K562 treated with DMSO at 1 percent for 12 hours (cell line): ENCODE measurements around the gene WDR82. TPM values are rescaled to one million over a fixed set of nuclear protein-coding genes. Genes with fewer than 3 reads are reported as not detected.

Experiments used
- total RNA-seq: library from RNA; unstranded; fragments of 300-600 nt; gene quantifications from 2 replicates; pipeline ENCODE4 v1.2.3, GENCODE V29; 2022; ENCODE audit not compliant: insufficient read depth

Gene WDR82, protein sequence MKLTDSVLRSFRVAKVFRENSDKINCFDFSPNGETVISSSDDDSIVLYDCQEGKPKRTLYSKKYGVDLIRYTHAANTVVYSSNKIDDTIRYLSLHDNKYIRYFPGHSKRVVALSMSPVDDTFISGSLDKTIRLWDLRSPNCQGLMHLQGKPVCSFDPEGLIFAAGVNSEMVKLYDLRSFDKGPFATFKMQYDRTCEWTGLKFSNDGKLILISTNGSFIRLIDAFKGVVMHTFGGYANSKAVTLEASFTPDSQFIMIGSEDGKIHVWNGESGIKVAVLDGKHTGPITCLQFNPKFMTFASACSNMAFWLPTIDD
- 14.2 and 36.3 TPM in 2 replicates for total RNA-seq

DNA sequence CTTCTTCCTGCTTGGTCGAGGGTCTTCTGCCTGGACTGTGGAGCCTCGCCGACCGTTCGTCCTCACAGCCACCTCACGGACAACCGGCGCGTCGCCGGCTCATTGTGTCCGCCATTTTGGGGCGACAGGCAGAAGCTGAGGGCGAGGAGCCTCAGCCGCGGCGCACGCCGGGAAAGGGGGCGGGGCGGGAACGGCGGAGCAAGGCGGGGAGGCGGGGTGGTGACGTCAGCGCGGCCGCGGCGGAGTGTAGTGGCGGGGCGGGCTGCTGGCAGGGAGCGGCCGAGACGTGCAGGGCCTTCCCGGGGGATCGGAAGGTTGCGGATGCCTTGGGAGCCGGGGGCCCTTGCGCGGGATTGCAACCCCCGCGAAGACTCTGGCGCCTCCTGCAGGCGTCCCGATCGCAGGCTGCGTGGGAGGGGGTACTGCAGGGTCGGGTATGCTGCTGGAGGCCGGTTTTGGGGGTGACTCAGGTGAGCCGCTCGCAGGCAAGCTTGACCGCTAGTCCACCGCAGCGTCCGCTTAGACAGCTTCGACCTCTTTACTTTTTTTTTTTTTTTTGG lies at the start of gene WDR82:
TSS of gene WDR82 (minus strand) at position 140 of the 560 bp plus-strand sequence. CDS start 288 bp downstream, outside the sequence.

DNA sequence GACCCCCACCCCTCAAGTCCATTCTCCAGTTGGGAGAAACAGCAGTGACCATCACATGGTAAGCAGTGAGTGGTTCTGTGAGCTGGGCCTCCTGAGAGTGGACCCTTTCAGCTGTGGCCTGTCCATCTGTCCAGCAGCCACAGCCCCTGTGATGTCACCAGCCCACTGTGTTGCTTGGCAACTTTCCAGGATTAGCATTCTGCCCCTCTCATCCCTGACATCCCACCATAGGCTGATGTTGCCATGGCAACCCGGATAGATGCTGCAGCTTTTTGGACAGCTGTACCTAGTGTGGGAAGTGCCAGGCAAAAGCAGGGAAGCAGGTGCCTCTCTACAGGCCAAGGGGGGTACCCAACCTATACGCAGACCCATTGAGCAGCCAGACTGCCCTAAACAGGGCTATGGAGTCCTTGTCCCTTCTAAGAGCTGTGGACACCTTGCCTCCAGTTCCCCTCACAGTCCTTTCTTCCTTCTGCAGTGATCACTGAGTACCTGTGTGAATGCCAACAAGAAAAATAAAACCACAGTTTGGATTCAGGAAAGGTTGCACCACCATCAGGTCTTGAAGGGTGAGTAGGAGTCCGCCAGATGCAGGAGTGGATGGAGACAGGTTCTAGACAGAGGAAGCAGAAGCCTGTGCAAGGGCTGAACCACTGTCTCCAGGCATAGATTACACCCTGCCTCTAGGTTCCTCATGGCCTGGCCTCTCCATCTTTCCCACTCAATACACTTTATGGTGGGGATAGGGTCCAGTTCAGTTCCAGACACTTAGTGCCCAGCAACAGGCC lies 37.7 kb upstream of the WDR82 start, which contains the start of gene DNAH1:
TSS of gene DNAH1 (plus strand) at position 343 of the 788 bp plus-strand sequence. CDS start 6,124 bp downstream, outside the sequence.

DNA sequence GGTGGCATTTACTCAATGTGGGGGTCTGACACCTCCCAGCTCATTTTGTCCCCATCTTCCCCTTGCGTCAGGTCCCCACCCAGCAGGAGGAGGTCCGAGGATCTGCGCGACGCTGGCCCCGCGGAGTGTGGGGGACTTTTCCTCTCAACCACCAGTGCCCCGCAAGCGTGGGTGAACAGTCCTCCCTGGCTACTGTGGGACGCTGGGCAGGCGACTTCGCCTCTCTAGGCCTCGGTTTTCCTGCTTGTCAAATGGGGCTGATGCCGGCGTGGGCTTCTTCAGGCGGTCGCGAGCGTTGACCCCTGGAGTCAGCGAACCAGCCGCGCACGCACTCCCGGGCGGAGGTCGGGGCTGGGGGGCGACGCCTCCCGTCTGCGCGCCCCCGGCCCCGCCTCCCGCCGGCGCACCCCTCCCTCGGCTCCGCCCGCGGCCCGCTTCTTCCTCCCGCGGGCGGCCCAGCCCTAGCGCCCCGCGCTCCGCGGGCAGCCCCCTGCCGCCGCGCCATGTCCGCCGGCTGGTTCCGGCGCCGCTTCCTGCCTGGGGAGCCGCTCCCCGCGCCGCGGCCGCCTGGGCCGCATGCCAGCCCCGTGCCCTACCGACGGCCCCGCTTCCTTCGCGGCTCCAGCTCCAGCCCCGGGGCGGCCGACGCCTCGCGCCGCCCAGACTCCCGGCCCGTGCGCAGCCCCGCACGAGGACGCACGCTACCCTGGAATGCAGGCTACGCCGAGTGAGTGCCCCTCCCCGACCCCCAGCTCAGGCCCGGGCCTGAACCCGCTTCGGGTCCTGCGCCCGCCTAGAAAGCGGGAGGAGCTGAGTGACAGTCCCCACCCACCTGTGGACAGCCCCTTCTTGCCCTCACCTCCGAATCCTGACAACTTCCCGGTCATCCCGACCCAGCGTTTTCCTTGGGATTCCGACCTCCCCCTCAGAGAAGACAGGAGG lies 32.9 kb downstream of the WDR82 start, which contains the start of gene PPM1M:
TSS of gene PPM1M (plus strand) at position 438 of the 942 bp plus-strand sequence. CDS start at position 504, 66 bp downstream.

DNA sequence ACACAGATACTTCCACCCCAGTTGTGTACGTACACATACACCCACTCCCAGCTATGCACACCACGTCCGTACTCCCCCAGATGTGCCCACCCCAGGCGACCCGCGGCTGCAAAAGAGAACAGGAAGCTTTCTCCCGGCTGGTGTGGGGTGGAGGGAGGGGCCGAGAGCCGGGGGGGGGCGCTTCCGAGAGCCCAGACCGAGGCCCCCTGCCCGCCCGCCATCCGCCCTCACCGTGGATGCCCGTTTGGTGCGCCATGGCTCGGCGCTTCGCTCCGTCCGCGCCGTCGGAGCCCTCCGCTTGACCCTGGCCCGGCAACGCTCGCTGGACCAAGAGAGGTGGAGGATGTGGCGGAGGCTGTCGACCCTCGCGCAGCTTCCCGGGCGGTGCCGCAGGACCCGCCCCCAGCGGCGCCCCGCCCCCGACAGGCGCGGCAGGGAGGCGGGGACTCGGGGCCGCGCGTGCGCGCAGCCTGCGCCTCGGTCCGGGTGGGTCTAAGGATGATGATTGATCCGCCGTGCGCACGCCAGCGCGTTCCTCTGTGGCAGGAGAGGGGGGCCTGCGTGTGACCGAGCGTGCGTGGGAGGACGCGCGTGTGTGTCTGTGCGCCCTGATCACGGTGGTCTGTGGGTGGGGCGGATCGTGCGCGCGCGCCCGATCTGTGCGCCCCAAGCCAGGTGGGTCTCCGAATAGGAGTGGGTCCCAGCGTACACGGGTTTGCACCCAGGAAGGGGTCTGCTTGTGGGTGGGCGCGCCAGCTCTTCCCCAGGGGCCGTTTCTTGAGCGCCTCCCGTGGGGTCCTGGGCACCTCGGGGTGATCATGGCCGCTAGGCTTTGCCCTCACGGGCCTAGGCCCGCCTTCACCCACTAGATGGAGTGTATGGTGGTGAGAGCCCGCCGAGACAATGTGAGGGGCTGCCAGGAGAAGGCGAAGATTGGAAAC lies 39.4 kb downstream of the WDR82 start, which contains the start of gene TWF2:
TSS of gene TWF2 (minus strand) at position 398 of the 941 bp plus-strand sequence. CDS start at position 256, 142 bp downstream.

DNA sequence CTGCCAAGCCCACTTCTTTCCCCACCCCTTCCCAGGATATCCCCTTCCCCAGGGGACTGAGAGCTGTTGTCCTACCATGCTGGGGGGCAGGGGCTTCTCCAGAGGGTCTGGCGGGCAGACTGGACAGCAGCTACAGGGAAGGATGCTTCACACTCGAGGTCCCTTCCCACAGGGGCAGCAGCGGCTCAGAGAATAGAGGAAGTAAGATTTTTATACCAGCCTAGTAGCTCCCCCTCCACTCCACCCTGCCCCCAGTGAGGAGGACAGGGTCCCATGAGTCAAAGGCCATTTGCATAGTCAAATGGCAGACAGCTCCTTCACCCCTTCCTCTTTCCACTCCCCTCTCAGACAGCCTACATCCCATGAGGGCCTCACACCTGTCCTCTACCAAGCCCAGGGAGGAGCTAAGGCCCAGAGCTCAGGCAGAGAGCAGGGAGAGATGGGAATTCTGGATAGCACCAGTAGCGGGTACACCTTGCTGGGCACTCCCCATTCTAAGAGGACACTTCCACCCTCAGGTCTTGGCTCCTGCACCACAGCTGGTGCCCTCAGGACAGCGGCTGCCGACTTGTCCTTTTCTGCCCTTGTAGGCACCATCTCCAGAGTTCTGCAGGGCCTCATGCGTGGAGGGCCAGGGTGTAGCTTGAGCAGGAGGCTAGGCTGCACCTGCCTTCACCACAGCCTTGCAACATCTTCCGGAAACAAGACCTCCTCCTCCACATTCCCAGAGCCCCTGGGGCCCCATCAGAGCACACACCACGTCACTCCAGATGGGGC lies 52.8 kb downstream of the WDR82 start, which contains the start of gene TLR9:
TSS of gene TLR9 (minus strand) at position 194 of the 777 bp plus-strand sequence. CDS start at position 78, 116 bp downstream.

Other genes starting within 250 kb of the WDR82 start
- 3.5 and 8.1 TPM in 2 replicates for gene DUSP7, start 222.1 kb downstream of the WDR82 start, total RNA-seq
- gene POC1A, start 124.2 kb downstream of the WDR82 start, total RNA-seq: 22.4 and 25.5 TPM in 2 replicates
- 34.1 and 73.7 TPM in 2 replicates for gene ALAS1, start 80.5 kb downstream of the WDR82 start, total RNA-seq
- gene TLR9, start 53.0 kb downstream of the WDR82 start, total RNA-seq: 0.30 TPM in 1 of 2 replicates, not detected in the other
- 133 and 166 TPM in 2 replicates for gene TWF2, start 39.5 kb downstream of the WDR82 start, total RNA-seq
- 8.1 and 12.7 TPM in 2 replicates for gene PPM1M, start 32.9 kb downstream of the WDR82 start, total RNA-seq
- gene GLYCTK, start 9.2 kb upstream of the WDR82 start, total RNA-seq: 3.0 TPM in 2 replicates
- gene DNAH1, start 37.7 kb upstream of the WDR82 start, total RNA-seq: 0.16 and 1.1 TPM in 2 replicates
- 43.9 and 50.0 TPM in 2 replicates for gene BAP1, start 131.4 kb upstream of the WDR82 start, total RNA-seq
- 14.3 and 23.0 TPM in 2 replicates for gene PHF7, start 132.0 kb upstream of the WDR82 start, total RNA-seq
- gene SEMA3G, start 166.5 kb upstream of the WDR82 start, total RNA-seq: 0.75 TPM in 1 of 2 replicates, not detected in the other
- not detected in 2 replicates for gene TNNC1, start 175.4 kb upstream of the WDR82 start, total RNA-seq
- 23.4 and 64.2 TPM in 2 replicates for gene NISCH, start 177.0 kb upstream of the WDR82 start, total RNA-seq
- 0.16 and 0.28 TPM in 2 replicates for gene STAB1, start 216.7 kb upstream of the WDR82 start, total RNA-seq